NCI-H2227 (cell line): ENCODE data around the gene LRRC3.
"Not testable (repeated sequence)": the region's sequence is repeated elsewhere in the genome, so short reads cannot be mapped to it uniquely, and the experiment has no call there.

Experiments
- DNase-seq: peaks from one replicate; lab custom pipeline; 2025; ENCODE audit not compliant: unreplicated experiment; lab: John Stamatoyannopoulos, UW

LRRC3 gene

GRCh38 chr21:44494956-44495355 is 39.6 kb downstream of the LRRC3 start:
- no peak for DNase-seq

GRCh38 chr21:44495611-44496563 is 40.6 kb downstream of the LRRC3 start:
- no peak for DNase-seq

- DNase-seq = no peak
Observed at GRCh38 chr21:44496564-44497550, 41.5 kb downstream of the LRRC3 start.

- peak; percentile 37 for DNase-seq
Observed at GRCh38 chr21:44497703-44498126, 42.4 kb downstream of the LRRC3 start.

- no peak for DNase-seq
Observed at GRCh38 chr21:44498280-44499210, 43.2 kb downstream of the LRRC3 start.

- no peak for DNase-seq
Observed at GRCh38 chr21:44499211-44499560, 43.9 kb downstream of the LRRC3 start.

- DNase-seq = no peak
Observed at GRCh38 chr21:44499631-44500030, 44.3 kb downstream of the LRRC3 start.

- no peak for DNase-seq
Observed at GRCh38 chr21:44500111-44500510, 44.8 kb downstream of the LRRC3 start.

- no peak for DNase-seq
Observed at GRCh38 chr21:44502171-44502958, 47.1 kb downstream of the LRRC3 start.

GRCh38 chr21:44503006-44503889 is 47.9 kb downstream of the LRRC3 start:
- DNase-seq = not testable (repeated sequence)

- DNase-seq = no peak
Observed at GRCh38 chr21:44503901-44504399, 48.6 kb downstream of the LRRC3 start.

GRCh38 chr21:44505673-44506278 is 50.5 kb downstream of the LRRC3 start:
- no peak for DNase-seq

GRCh38 chr21:44506279-44507255 is 51.3 kb downstream of the LRRC3 start:
- DNase-seq = no peak

- DNase-seq = no peak
Observed at GRCh38 chr21:44507673-44508425, 52.5 kb downstream of the LRRC3 start.

- DNase-seq = no peak
Observed at GRCh38 chr21:44508426-44508710, 53.1 kb downstream of the LRRC3 start.

- no peak for DNase-seq
Observed at GRCh38 chr21:44508711-44509445, 53.6 kb downstream of the LRRC3 start.
